ENCODE measurements around the gene NFATC1. TPM values are rescaled to one million over a fixed set of nuclear protein-coding genes. Genes with fewer than 3 reads are reported as not detected.

NFATC1 gene
- total RNA-seq, 4 donors from 2014 or later = 14.0 to 22.4 (median 15.0) TPM

GRCh38 chr18:79377187-79377891 is 18.4 kb upstream of the NFATC1 start:
- WGBS, 2 donors = 89 to 90% methylated on average over 19 of the region's 19 CpGs
- TF ChIP-seq POLR2A (IDR thresholded peaks at IDR 0.05) = no peak
- TF ChIP-seq CTCF (IDR thresholded peaks at IDR 0.05) = no peak
- H3K4me3 ChIP-seq (ENCODE audit: low read depth, poor library complexity, severe bottlenecking) = no peak overlapping the region
- intact Hi-C loops (cut with DNase I; ENCODE audit: low total_unique reads) = no loop called here
- peak in 1 of 2 donors; percentile 83 for DNase-seq (ENCODE audit: low spot score in 2 of 2)

GRCh38 chr18:79378536-79379250 is 17.0 kb upstream of the NFATC1 start:
- intact Hi-C loops (cut with DNase I; ENCODE audit: low total_unique reads) = no loop called here
- peak; percentile 73 to 97 for DNase-seq (ENCODE audit: low spot score in 2 of 2)
- no peak overlapping the region for H3K4me3 ChIP-seq (ENCODE audit: low read depth, poor library complexity, severe bottlenecking)
- WGBS, 2 donors = 38 to 42% methylated on average over 47 to 48 of the region's 48 CpGs
- TF ChIP-seq POLR2A (IDR thresholded peaks at IDR 0.05) = no peak
- TF ChIP-seq CTCF (IDR thresholded peaks at IDR 0.05) = peak in 1 of 3 donors; percentile 96

GRCh38 chr18:79379251-79379905 is 16.4 kb upstream of the NFATC1 start:
- DNase-seq (ENCODE audit: low spot score in 2 of 2) = no peak
- no peak for TF ChIP-seq POLR2A (IDR thresholded peaks at IDR 0.05)
- TF ChIP-seq CTCF (IDR thresholded peaks at IDR 0.05) = no peak
- no peak overlapping the region for H3K4me3 ChIP-seq (ENCODE audit: low read depth, poor library complexity, severe bottlenecking)
- intact Hi-C loops (cut with DNase I; ENCODE audit: low total_unique reads) = no loop called here
- 61 to 62% methylated on average over 22 of the region's 22 CpGs for WGBS, 2 donors

GRCh38 chr18:79379931-79380815 is 15.6 kb upstream of the NFATC1 start:
- TF ChIP-seq CTCF (IDR thresholded peaks at IDR 0.05) = no peak
- TF ChIP-seq POLR2A (IDR thresholded peaks at IDR 0.05) = no peak
- intact Hi-C loops (cut with DNase I; ENCODE audit: low total_unique reads) = loop anchor here (5.0 kb wide), 2 partner anchors 147 to 262 kb away; no protein-coding TSS in a partner anchor
- WGBS, 2 donors = 92 to 94% methylated on average over 32 to 40 of the region's 40 CpGs
- peak in 1 of 2 donors; percentile 82 for DNase-seq (ENCODE audit: low spot score in 2 of 2)
- no peak overlapping the region for H3K4me3 ChIP-seq (ENCODE audit: low read depth, poor library complexity, severe bottlenecking)
